Kidney (tissue), 14 donors: Measurements from ENCODE around the gene XPO4. TPM values are rescaled to one million over a fixed set of nuclear protein-coding genes. Genes with fewer than 3 reads are reported as not detected.
A peak's percentile ranks its signal among the peaks of the same experiment; 100 is the strongest.
"Not testable (repeated sequence)": the region's sequence is repeated elsewhere in the genome, so short reads cannot be mapped to it uniquely, and the experiment has no call there.

ENCODE experiments used
- DNase-seq, 5 donors: peaks; one replicate each; pipeline ENCODE4 v3.0.0-alpha.2; 2013 to 2020
- FAIRE-seq: peaks from 2 replicates; lab custom pipeline; 2012; peaks lifted over from hg19 to GRCh38; lab: Jason Lieb, UNC
- H3K27ac ChIP-seq, 2 donors: one replicate each; pipeline ENCODE4 v1.7.0; 2013; ENCODE audit warnings: low read depth in 2 of 2, low read length in 2 of 2, inconsistent platforms in 1 of 2
- H3K27me3 ChIP-seq: one replicate; pipeline ENCODE4 v1.7.1; 2013; ENCODE audit warnings: low read length, inconsistent platforms; ENCODE audit not compliant: control insufficient read depth, insufficient read depth
- H3K36me3 ChIP-seq, 3 donors: one replicate each; pipeline versions ENCODE4 v1.7.0 to v1.7.1; 2013; ENCODE audit warnings: low read length in 3 of 3, control low read depth in 1 of 3, inconsistent platforms in 1 of 3; ENCODE audit not compliant: insufficient read depth in 3 of 3, control insufficient read depth in 2 of 3
- H3K4me1 ChIP-seq, 3 donors: one replicate each; pipeline versions ENCODE4 v1.7.0 to v1.7.1; 2013; ENCODE audit warnings: low read length in 3 of 3, inconsistent platforms in 1 of 3, low read depth in 1 of 3; ENCODE audit not compliant: control insufficient read depth in 2 of 3, insufficient read depth in 2 of 3
- H3K4me3 ChIP-seq, 3 donors: one replicate each; pipeline versions ENCODE4 v1.7.0 to v1.8.1; 2013; ENCODE audit warnings: low read length in 3 of 3, control low read depth in 1 of 3, inconsistent platforms in 1 of 3
- H3K9ac ChIP-seq, 3 donors: one replicate each; pipeline versions ENCODE4 v1.7.0 to v1.7.1; 2013; ENCODE audit warnings: low read length in 3 of 3, control low read depth in 1 of 3, inconsistent platforms in 1 of 3
- H3K9me3 ChIP-seq, 3 donors: one replicate each; pipeline versions ENCODE4 v1.7.0 to v1.7.1; 2013; ENCODE audit warnings: low read length in 3 of 3, control low read depth in 1 of 3, inconsistent platforms in 1 of 3; ENCODE audit not compliant: control insufficient read depth in 2 of 3, insufficient read depth in 1 of 3
- intact Hi-C: fragments of 100-400 bp; cut with DNase I; formaldehyde crosslinking; loops from one replicate; pipeline ENCODE4 v1.11.1; 2022
- polyA plus RNA-seq: library from polyadenylated mRNA; stranded (reverse); fragments of 350-450 nt; fragmentation: Illumina TruSeq; extraction: RNeasy Lipid Tissue Mini Kit (QIAGEN cat#74804); gene quantifications from one replicate; pipeline ENCODE4 v1.2.3, GENCODE V29; 2014; ENCODE audit warnings: low read depth, low replicate concordance; ENCODE audit not compliant: insufficient read depth
- total RNA-seq: library from RNA; stranded (reverse); fragmentation: NEBNext Ultra II Directional; extraction: Animal tissue kit (Norgen Biotek cat#: 25700); gene quantifications from one replicate; pipeline ENCODE4 v1.2.1, GENCODE V29; 2021
- TF ChIP-seq, protein P1 (sequence below): IDR thresholded peaks from 3 replicates; pipeline ENCODE4 v1.5.1; 2012; ENCODE audit warnings: mild to moderate bottlenecking, moderate library complexity, borderline replicate concordance; ENCODE audit not compliant: insufficient read depth; ENCODE audit errors: extremely low read depth
- donor health status: control.
- donor health status: control.
- donor health status: control.
- donor health status: control.
- donor health status: control.
- donor health status: DM: yes; HTN: yes; CAD: no.
- donor health status: Normal renal cell carcinoma (clear cell type).

The XPO4 gene
- total and polyA plus RNA-seq, 2 donors from 2014 or later, result 3.3 to 17.4 TPM

- Histone ChIP-seq H3K9ac (no peak overlapping the region), H3K27ac (no peak overlapping the region), H3K27me3 (no peaks in the 10 kb centered on the region), H3K4me1 (no peaks in the 10 kb centered on the region), H3K4me3 (no peak overlapping the region), H3K9me3 (no peaks in the 10 kb centered on the region), H3K36me3 (no peaks in the 10 kb centered on the region)
- FAIRE-seq (no peak), DNase-seq (no peak)
- TF ChIP-seq, protein P1, sequence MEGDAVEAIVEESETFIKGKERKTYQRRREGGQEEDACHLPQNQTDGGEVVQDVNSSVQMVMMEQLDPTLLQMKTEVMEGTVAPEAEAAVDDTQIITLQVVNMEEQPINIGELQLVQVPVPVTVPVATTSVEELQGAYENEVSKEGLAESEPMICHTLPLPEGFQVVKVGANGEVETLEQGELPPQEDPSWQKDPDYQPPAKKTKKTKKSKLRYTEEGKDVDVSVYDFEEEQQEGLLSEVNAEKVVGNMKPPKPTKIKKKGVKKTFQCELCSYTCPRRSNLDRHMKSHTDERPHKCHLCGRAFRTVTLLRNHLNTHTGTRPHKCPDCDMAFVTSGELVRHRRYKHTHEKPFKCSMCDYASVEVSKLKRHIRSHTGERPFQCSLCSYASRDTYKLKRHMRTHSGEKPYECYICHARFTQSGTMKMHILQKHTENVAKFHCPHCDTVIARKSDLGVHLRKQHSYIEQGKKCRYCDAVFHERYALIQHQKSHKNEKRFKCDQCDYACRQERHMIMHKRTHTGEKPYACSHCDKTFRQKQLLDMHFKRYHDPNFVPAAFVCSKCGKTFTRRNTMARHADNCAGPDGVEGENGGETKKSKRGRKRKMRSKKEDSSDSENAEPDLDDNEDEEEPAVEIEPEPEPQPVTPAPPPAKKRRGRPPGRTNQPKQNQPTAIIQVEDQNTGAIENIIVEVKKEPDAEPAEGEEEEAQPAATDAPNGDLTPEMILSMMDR, result no peak
- intact Hi-C loops, result no loop called here
Observed at GRCh38 chr13:20873348-20873747, 29.2 kb downstream of the XPO4 start.

DNA sequence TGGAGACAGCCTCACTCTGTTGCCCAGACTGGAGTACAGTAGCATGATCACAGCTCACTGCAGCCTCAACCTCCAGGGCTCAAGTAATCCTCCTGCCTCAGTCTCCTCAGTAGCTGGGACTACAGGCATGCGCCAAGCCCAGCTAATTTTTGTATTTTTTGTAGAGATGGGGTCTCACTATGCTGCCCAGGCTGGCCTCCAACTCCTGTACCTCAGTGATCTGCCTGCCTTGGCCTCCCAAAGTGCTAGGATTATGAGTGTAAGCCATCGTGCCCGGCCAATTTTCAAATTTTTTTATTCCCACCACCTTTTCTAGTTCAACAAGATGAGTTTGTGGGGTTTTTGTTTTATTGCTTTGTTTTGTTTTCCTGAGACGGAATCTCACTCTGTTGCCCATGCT, 31.7 kb downstream of the XPO4 start:
- Histone ChIP-seq H3K4me3 (no peak overlapping the region), H3K27ac (no peak overlapping the region), H3K27me3 (no peaks in the 10 kb centered on the region), H3K9ac (no peak overlapping the region), H3K9me3 (no peaks in the 10 kb centered on the region), H3K36me3 (no peaks in the 10 kb centered on the region), H3K4me1 (peaks cover 0 to under 1% (median 0%) of the 10 kb centered on the region in 3 donors)
- intact Hi-C loops, result no loop called here
- TF ChIP-seq, protein P1, result no peak
- no peak for FAIRE-seq
- DNase-seq, result no peak

DNA sequence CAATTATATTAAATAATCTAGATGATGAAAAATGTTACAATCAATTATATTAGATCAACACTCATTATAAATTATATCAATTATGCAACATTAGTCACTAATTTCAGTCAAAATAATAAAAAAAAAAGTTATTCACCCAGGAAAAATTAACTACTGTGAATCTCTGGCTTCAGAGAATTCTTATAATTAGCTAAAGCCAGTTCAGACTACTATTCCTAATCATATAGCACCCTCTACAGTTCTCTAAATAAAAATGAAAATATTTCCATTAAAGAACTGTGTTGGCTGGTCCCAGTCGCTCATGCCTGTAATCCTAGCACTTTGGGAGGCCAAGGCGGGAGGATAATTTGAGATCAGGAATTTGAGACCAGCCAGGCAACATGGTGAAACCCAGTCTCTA, 33.0 kb downstream of the XPO4 start:
- H3K4me3 ChIP-seq, result no peak overlapping the region
- DNase-seq (peak in 1 of 5 donors; percentile 22), FAIRE-seq (peak; percentile 8)
- H3K36me3 ChIP-seq, result no peaks in the 10 kb centered on the region
- TF ChIP-seq, protein P1, result no peak
- H3K27me3 ChIP-seq, result no peaks in the 10 kb centered on the region
- no peak overlapping the region for H3K9ac ChIP-seq
- no peak overlapping the region for H3K27ac ChIP-seq
- no peaks in the 10 kb centered on the region for H3K9me3 ChIP-seq
- peaks cover 0 to 4% (median 0%) of the 10 kb centered on the region in 3 donors for H3K4me1 ChIP-seq
- intact Hi-C loops, result no loop called here

DNA sequence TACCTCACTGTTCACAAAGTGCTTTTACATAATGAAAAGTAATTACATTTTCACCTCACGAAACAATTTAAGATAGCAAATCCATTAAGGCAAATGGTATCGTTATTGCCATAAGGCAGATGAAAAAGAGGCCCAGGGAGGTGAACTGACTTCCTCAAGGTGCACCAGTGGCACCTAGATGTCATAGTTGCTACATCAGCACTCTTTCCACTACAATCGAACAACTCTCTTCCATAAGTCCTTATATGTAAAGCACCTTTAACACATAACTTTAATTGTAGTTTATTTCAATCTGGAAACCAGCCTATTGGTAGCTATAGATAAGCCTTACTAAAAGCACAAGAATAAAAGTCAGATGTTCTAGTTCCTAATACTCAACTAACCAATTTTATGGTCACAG, 35.1 kb downstream of the XPO4 start:
- TF ChIP-seq, protein P1, result no peak
- FAIRE-seq, result no peak

DNA sequence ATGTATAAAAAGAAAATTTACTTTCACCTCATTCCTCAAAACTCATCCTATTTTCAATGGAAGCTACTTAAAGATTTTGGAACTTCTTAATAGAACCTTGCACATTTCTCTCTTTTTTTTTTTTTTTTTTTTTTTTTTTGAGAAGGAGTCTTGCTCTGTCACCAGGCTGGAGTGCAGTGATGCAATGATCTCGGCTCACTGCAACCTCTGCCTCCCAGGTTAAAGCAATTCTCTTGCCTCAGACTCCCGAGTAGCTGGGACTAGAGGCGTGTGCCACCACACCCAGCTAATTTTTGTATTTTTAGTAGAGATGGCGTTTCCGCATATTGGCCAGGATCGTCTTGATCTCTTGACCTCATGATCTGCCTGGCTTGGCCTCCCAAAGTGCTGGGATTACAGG, 40.9 kb downstream of the XPO4 start:
- H3K4me3 ChIP-seq, DNase-seq, intact Hi-C loops, FAIRE-seq, H3K27me3 ChIP-seq, H3K4me1 ChIP-seq, H3K27ac ChIP-seq, H3K9ac ChIP-seq, H3K36me3 ChIP-seq, H3K9me3 ChIP-seq: not testable (repeated sequence)

More for the DNA sequence above, 35.1 kb downstream of the XPO4 start:
- no peaks in the 10 kb centered on the region for H3K9me3 ChIP-seq
- H3K27me3 ChIP-seq, result no peaks in the 10 kb centered on the region
- no peaks in the 10 kb centered on the region for H3K36me3 ChIP-seq
- H3K4me1 ChIP-seq, result peaks cover 0 to 7% (median 0%) of the 10 kb centered on the region in 3 donors
- H3K9ac ChIP-seq, result no peak overlapping the region
- DNase-seq, result no peak
- intact Hi-C loops, result no loop called here
- no peak overlapping the region for H3K4me3 ChIP-seq
- H3K27ac ChIP-seq, result no peak overlapping the region
